ENCODE data around the gene APOB. TPM values are rescaled to one million over a fixed set of nuclear protein-coding genes. Genes with fewer than 3 reads are reported as not detected.

The APOB gene
- total and polyA plus RNA-seq, 2 of the 13 experiments (the other 11 are each of a cell fraction or from before 2014, with no cell fraction given), result 1,569 to 2,515 TPM

GRCh38 chr2:21005700-21006422 is 38.0 kb downstream of the APOB start (continued):
- TF ChIP-seq ZNF775 (CRISPR knock-in tag; IDR thresholded peaks at IDR 0.05; ENCODE audit: borderline replicate concordance) (no peak), SIX4 (CRISPR knock-in tag; IDR thresholded peaks at IDR 0.05) (no peak), ZFP41 (CRISPR knock-in tag; IDR thresholded peaks at IDR 0.05; ENCODE audit: borderline replicate concordance) (no peak), SRSF4 (IDR thresholded peaks at IDR 0.05; ENCODE audit: low read depth, low read length, poor library complexity, severe bottlenecking) (no peak), NCOA1 (CRISPR knock-in tag; IDR thresholded peaks at IDR 0.05) (no peak), RFXAP (CRISPR knock-in tag; IDR thresholded peaks at IDR 0.05; ENCODE audit: borderline replicate concordance) (no peak), ZBTB4 (CRISPR knock-in tag; IDR thresholded peaks at IDR 0.05; ENCODE audit: borderline replicate concordance) (peak; percentile 38; the same call in 1 of the 2 replicates), NONO (IDR thresholded peaks at IDR 0.05) (no peak), NONO (CRISPR knock-in tag; conservative IDR thresholded peaks at IDR 0.05) (no peak; the same call in 1 of the 2 replicates), CHD4 (IDR thresholded peaks at IDR 0.05; ENCODE audit: borderline replicate concordance, low read length) (no peak), FLYWCH1 (CRISPR knock-in tag; IDR thresholded peaks at IDR 0.05) (no peak), EED (CRISPR knock-in tag; IDR thresholded peaks at IDR 0.05) (no peak), ZNF274 (CRISPR knock-in tag; IDR thresholded peaks at IDR 0.05) (no peak)
- TF ChIP-seq, protein P1, sequence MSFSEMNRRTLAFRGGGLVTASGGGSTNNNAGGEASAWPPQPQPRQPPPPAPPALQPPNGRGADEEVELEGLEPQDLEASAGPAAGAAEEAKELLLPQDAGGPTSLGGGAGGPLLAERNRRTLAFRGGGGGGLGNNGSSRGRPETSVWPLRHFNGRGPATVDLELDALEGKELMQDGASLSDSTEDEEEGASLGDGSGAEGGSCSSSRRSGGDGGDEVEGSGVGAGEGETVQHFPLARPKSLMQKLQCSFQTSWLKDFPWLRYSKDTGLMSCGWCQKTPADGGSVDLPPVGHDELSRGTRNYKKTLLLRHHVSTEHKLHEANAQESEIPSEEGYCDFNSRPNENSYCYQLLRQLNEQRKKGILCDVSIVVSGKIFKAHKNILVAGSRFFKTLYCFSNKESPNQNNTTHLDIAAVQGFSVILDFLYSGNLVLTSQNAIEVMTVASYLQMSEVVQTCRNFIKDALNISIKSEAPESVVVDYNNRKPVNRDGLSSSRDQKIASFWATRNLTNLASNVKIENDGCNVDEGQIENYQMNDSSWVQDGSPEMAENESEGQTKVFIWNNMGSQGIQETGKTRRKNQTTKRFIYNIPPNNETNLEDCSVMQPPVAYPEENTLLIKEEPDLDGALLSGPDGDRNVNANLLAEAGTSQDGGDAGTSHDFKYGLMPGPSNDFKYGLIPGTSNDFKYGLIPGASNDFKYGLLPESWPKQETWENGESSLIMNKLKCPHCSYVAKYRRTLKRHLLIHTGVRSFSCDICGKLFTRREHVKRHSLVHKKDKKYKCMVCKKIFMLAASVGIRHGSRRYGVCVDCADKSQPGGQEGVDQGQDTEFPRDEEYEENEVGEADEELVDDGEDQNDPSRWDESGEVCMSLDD (CRISPR knock-in tag; IDR thresholded peaks at IDR 0.05; ENCODE audit: borderline replicate concordance), result no peak
- TF ChIP-seq, protein P2, sequence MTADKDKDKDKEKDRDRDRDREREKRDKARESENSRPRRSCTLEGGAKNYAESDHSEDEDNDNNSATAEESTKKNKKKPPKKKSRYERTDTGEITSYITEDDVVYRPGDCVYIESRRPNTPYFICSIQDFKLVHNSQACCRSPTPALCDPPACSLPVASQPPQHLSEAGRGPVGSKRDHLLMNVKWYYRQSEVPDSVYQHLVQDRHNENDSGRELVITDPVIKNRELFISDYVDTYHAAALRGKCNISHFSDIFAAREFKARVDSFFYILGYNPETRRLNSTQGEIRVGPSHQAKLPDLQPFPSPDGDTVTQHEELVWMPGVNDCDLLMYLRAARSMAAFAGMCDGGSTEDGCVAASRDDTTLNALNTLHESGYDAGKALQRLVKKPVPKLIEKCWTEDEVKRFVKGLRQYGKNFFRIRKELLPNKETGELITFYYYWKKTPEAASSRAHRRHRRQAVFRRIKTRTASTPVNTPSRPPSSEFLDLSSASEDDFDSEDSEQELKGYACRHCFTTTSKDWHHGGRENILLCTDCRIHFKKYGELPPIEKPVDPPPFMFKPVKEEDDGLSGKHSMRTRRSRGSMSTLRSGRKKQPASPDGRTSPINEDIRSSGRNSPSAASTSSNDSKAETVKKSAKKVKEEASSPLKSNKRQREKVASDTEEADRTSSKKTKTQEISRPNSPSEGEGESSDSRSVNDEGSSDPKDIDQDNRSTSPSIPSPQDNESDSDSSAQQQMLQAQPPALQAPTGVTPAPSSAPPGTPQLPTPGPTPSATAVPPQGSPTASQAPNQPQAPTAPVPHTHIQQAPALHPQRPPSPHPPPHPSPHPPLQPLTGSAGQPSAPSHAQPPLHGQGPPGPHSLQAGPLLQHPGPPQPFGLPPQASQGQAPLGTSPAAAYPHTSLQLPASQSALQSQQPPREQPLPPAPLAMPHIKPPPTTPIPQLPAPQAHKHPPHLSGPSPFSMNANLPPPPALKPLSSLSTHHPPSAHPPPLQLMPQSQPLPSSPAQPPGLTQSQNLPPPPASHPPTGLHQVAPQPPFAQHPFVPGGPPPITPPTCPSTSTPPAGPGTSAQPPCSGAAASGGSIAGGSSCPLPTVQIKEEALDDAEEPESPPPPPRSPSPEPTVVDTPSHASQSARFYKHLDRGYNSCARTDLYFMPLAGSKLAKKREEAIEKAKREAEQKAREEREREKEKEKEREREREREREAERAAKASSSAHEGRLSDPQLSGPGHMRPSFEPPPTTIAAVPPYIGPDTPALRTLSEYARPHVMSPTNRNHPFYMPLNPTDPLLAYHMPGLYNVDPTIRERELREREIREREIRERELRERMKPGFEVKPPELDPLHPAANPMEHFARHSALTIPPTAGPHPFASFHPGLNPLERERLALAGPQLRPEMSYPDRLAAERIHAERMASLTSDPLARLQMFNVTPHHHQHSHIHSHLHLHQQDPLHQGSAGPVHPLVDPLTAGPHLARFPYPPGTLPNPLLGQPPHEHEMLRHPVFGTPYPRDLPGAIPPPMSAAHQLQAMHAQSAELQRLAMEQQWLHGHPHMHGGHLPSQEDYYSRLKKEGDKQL (CRISPR knock-in tag; IDR thresholded peaks at IDR 0.05; ENCODE audit: low read depth), result no peak; the same call in 1 of the 2 replicates

Measured in HepG2 (cell line).